GM23338 (cell line): ENCODE results near the gene WNT1. TPM values are rescaled to one million over a fixed set of nuclear protein-coding genes. Genes with fewer than 3 reads are reported as not detected.

Experiments used
- ATAC-seq: fragments of 200-7000 bp; cut with Tn5 transposase; 3 replicates; pipeline ENCODE4 v1.9.1; 2020
- DNase-seq: peaks from one replicate; pipeline ENCODE4 v3.0.0-alpha.2; 2015; ENCODE audit warnings: low spot score
- H2AFZ ChIP-seq: fragments of 200-600 bp; sonication (generic); 2 replicates; pipeline ENCODE4 v1.8.0; 2016; ENCODE audit warnings: antibody characterized with exemption, mild to moderate bottlenecking, moderate library complexity
- H3F3A ChIP-seq: fragments of 200-600 bp; sonication (generic); replicated peaks from 2 replicates; pipeline ENCODE4 v1.8.0; 2017; ENCODE audit warnings: antibody characterized with exemption, mixed run types, low read depth
- H3K27ac ChIP-seq: fragments of 200-600 bp; sonication (generic); 2 replicates; pipeline ENCODE4 v1.6.1; 2016; ENCODE audit warnings: low read depth
- H3K27me3 ChIP-seq: fragments of 200-600 bp; sonication (generic); 2 replicates; pipeline ENCODE4 v1.8.0; 2016; ENCODE audit warnings: mild to moderate bottlenecking, mixed run types, moderate library complexity; ENCODE audit not compliant: insufficient read depth
- H3K36me3 ChIP-seq: fragments of 200-600 bp; sonication (generic); 2 replicates; pipeline ENCODE4 v1.8.0; 2016; ENCODE audit warnings: mild to moderate bottlenecking; ENCODE audit not compliant: insufficient read depth
- H3K4me1 ChIP-seq: fragments of 200-600 bp; sonication (generic); 2 replicates; pipeline ENCODE4 v1.8.0; 2016; ENCODE audit warnings: mild to moderate bottlenecking, moderate library complexity; ENCODE audit not compliant: insufficient read depth
- H3K4me2 ChIP-seq: fragments of 200-600 bp; sonication (generic); 2 replicates; pipeline ENCODE4 v1.7.1; 2017; ENCODE audit warnings: mixed run types
- H3K4me3 ChIP-seq: fragments of 200-600 bp; sonication (generic); 2 replicates; pipeline ENCODE4 v1.6.1; 2016; ENCODE audit warnings: mixed run types
- H3K79me2 ChIP-seq: fragments of 200-600 bp; sonication (generic); replicated peaks from 2 replicates; pipeline ENCODE4 v1.8.0; 2017; ENCODE audit warnings: mild to moderate bottlenecking; ENCODE audit not compliant: insufficient read depth
- H3K9me2 ChIP-seq: fragments of 200-600 bp; sonication (generic); 2 replicates; pipeline ENCODE4 v1.8.0; 2017; ENCODE audit not compliant: insufficient read depth
- H4K20me1 ChIP-seq: fragments of 200-600 bp; sonication (generic); replicated peaks from 2 replicates; pipeline ENCODE4 v1.8.0; 2017; ENCODE audit warnings: mild to moderate bottlenecking; ENCODE audit not compliant: insufficient read depth
- H3K27ac Mint-ChIP-seq: 2 replicates; pipeline ENCODE4 v1.8.0; 2020; ENCODE audit warnings: inconsistent platforms, mild to moderate bottlenecking, moderate library complexity, mixed read lengths
- H3K27me3 Mint-ChIP-seq: 3 replicates; pipeline ENCODE4 v1.8.0; 2022; ENCODE audit warnings: low read depth, mild to moderate bottlenecking, moderate library complexity, mixed read lengths, inconsistent platforms; ENCODE audit not compliant: insufficient read depth, poor library complexity
- H3K36me3 Mint-ChIP-seq: 3 replicates; pipeline ENCODE4 v1.8.0; 2021; ENCODE audit warnings: low read depth, mild to moderate bottlenecking, inconsistent platforms, moderate library complexity, mixed read lengths
- H3K4me1 Mint-ChIP-seq: 3 replicates; pipeline ENCODE4 v1.8.0; 2020; ENCODE audit warnings: mild to moderate bottlenecking, inconsistent platforms, mixed read lengths
- H3K4me3 Mint-ChIP-seq: 3 replicates; pipeline ENCODE4 v1.8.0; 2021; ENCODE audit warnings: moderate library complexity, mild to moderate bottlenecking, inconsistent platforms, mixed read lengths
- H3K9me3 Mint-ChIP-seq: 3 replicates; pipeline ENCODE4 v1.8.0; 2020; ENCODE audit warnings: moderate library complexity, mild to moderate bottlenecking, inconsistent platforms, mixed read lengths
- CREB1 ChIP-seq: fragments of 250-450 bp; sonication (Bioruptor Pico); IDR thresholded peaks from 2 replicates; pipeline ENCODE4 v1.5.0; 2020; ENCODE audit warnings: low read depth, mild to moderate bottlenecking, moderate library complexity
- CTCF ChIP-seq, 2 experiments: fragments of 200-600 bp in 1 of 2; sonication (generic) in 1 of 2; conservative IDR thresholded peaks; 2 replicates each; pipeline versions ENCODE4 v1.5.1 to v1.6.1; 2016 to 2017; ENCODE audit warnings: antibody characterized with exemption in 2 of 2, low read depth in 2 of 2, mild to moderate bottlenecking in 2 of 2, moderate library complexity in 1 of 2
- ETS1 ChIP-seq: IDR thresholded peaks from 2 replicates; pipeline ENCODE4 v1.6.1; 2016; ENCODE audit warnings: antibody characterized with exemption
- EZH2 ChIP-seq: fragments of 200-600 bp; sonication (generic); IDR thresholded peaks from one replicate; pipeline ENCODE4 v1.8.0; 2017; ENCODE audit warnings: antibody characterized with exemption, mild to moderate bottlenecking, low read depth; ENCODE audit not compliant: unreplicated experiment
- EZH2phosphoT487 ChIP-seq: fragments of 200-600 bp; sonication (generic); IDR thresholded peaks from one replicate; pipeline ENCODE4 v1.8.1; 2018; ENCODE audit warnings: antibody characterized with exemption; ENCODE audit not compliant: unreplicated experiment
- JUNB ChIP-seq: IDR thresholded peaks from one replicate; pipeline ENCODE4 v1.6.1; 2016; ENCODE audit warnings: antibody characterized with exemption; ENCODE audit not compliant: unreplicated experiment
- NANOG ChIP-seq: IDR thresholded peaks from 2 replicates; pipeline ENCODE4 v1.6.1; 2016; ENCODE audit warnings: antibody characterized with exemption, borderline replicate concordance
- POLR2AphosphoS5 ChIP-seq: IDR thresholded peaks from 2 replicates; pipeline ENCODE4 v1.6.1; 2016; ENCODE audit warnings: antibody characterized with exemption, low read depth
- REST ChIP-seq: IDR thresholded peaks from one replicate; pipeline ENCODE4 v1.6.1; 2018; ENCODE audit warnings: antibody characterized with exemption; ENCODE audit not compliant: unreplicated experiment
- STAT1 ChIP-seq: IDR thresholded peaks from one replicate; pipeline ENCODE4 v1.6.1; 2016; ENCODE audit warnings: antibody characterized with exemption; ENCODE audit not compliant: unreplicated experiment
- ZNF114 ChIP-seq: fragments of 250-450 bp; sonication (Bioruptor Pico); IDR thresholded peaks from 2 replicates; pipeline ENCODE4 v1.5.0; 2020; ENCODE audit warnings: mild to moderate bottlenecking, moderate library complexity
- ZNF331 ChIP-seq: fragments of 250-450 bp; sonication (Bioruptor Pico); IDR thresholded peaks from 2 replicates; pipeline ENCODE4 v1.5.0; 2020; ENCODE audit warnings: low read depth, mild to moderate bottlenecking, moderate library complexity
- ZNF462 ChIP-seq: fragments of 250-450 bp; sonication (Bioruptor Pico); IDR thresholded peaks from 2 replicates; pipeline ENCODE4 v1.5.0; 2020; ENCODE audit warnings: mild to moderate bottlenecking, moderate library complexity
- polyA plus RNA-seq: library from polyadenylated mRNA; unstranded; fragments of >200 nt; fragmentation: Nextera tagmentation; extraction: Ambion mirVana; gene quantifications from 2 replicates; pipeline ENCODE4 v1.2.1, GENCODE V29; 2016
- total RNA-seq: library from RNA; depleted of rRNA; stranded (reverse); fragments of >200 nt; shearing (Covaris generic); gene quantifications from 2 replicates; pipeline ENCODE4 v1.2.3, GENCODE V29; 2014

The WNT1 gene
- total and polyA plus RNA-seq, 2 experiments from 2014 or later: not detected

- H3K36me3 Mint-ChIP-seq: no peaks in the 10 kb centered on the region; the same call in 2 of the 3 replicates
- Histone ChIP-seq H3K36me3 (no peaks in the 10 kb centered on the region), H3K4me3 (no peak overlapping the region), H2AFZ (no peak overlapping the region), H4K20me1 (0 out of 2 replicates have a peak, but pooled peaks cover 10% of the 10 kb centered on the region), H3K27me3 (no peaks in the 10 kb centered on the region), H3K4me2 (no peak overlapping the region), H3K9me2 (no peaks in the 10 kb centered on the region), H3K27ac (no peak overlapping the region), H3K79me2 (no peaks in the 10 kb centered on the region), H3F3A (no peaks in the 10 kb centered on the region), H3K4me1 (no peaks in the 10 kb centered on the region)
- no peak overlapping the region for H3K27ac Mint-ChIP-seq
- H3K4me1 Mint-ChIP-seq: peaks cover 3% of the 10 kb centered on the region; the same call in 1 of the 3 replicates
- no peaks in the 10 kb centered on the region for H3K9me3 Mint-ChIP-seq
- no peak for TF ChIP-seq ZNF462 (CRISPR knock-in tag)
- TF ChIP-seq JUNB: no peak
- TF ChIP-seq STAT1: no peak
- TF ChIP-seq EZH2: no peak
- no peak for TF ChIP-seq POLR2AphosphoS5
- no peak for TF ChIP-seq CTCF (conservative IDR thresholded peaks at IDR 0.05; ENCODE audit: low read depth in 2 of 2)
- no peak for TF ChIP-seq CREB1 (CRISPR knock-in tag)
- TF ChIP-seq REST: no peak
- TF ChIP-seq ZNF331 (CRISPR knock-in tag): no peak
- no peak for TF ChIP-seq ETS1
- TF ChIP-seq EZH2phosphoT487: no peak
- TF ChIP-seq NANOG: no peak
- no peak for TF ChIP-seq ZNF114 (CRISPR knock-in tag)
- no peak for ATAC-seq
- no peak for DNase-seq
- peaks cover 3% of the 10 kb centered on the region for H3K27me3 Mint-ChIP-seq
- H3K4me3 Mint-ChIP-seq: no peak overlapping the region
Measured at GRCh38 chr12:49010092-49010668, 32.1 kb downstream of the WNT1 start.
